Esophagus muscularis mucosa (tissue), 4 donors: Measurements from ENCODE around the gene KMO. TPM values are rescaled to one million over a fixed set of nuclear protein-coding genes. Genes with fewer than 3 reads are reported as not detected.

ENCODE experiments used
- DNase-seq: peaks from one replicate; pipeline ENCODE4 v3.0.0-alpha.2; 2017; ENCODE audit errors: extremely low spot score
- H3K27ac ChIP-seq, 4 donors: fragments of 200-600 bp; sonication (generic); replicated peaks in 1 of 4; 1 replicate in 3 of 4; 2 replicates in 1 of 4; pipeline ENCODE4 v1.5.1; 2016 to 2019; ENCODE audit warnings: mild to moderate bottlenecking in 1 of 4
- H3K27me3 ChIP-seq, 4 donors: fragments of 200-600 bp; sonication (generic); one replicate each; pipeline versions ENCODE4 v1.5.1 to v1.6.0; 2016 to 2019
- H3K36me3 ChIP-seq, 4 donors: fragments of 200-600 bp; sonication (generic); one replicate each; pipeline ENCODE4 v1.5.1; 2016 to 2019
- H3K4me1 ChIP-seq, 4 donors: fragments of 200-600 bp; sonication (generic); one replicate each; pipeline ENCODE4 v1.5.1; 2016 to 2019
- H3K4me3 ChIP-seq, 4 donors: fragments of 200-600 bp; sonication (generic); 1 replicate in 2 of 4; 2 replicates in 2 of 4; pipeline ENCODE4 v1.5.1; 2016 to 2019; ENCODE audit warnings: mild to moderate bottlenecking in 4 of 4, moderate library complexity in 1 of 4
- H3K9me3 ChIP-seq, 4 donors: fragments of 200-600 bp; sonication (generic); 1 replicate in 3 of 4; 2 replicates in 1 of 4; pipeline ENCODE4 v1.5.1; 2016 to 2019
- EP300 ChIP-seq: sonication (generic); formaldehyde crosslinking; IDR thresholded peaks from one replicate; pipeline ENCODE4 v1.6.1; 2017; ENCODE audit warnings: antibody characterized with exemption
- POLR2A ChIP-seq: fragments of 450-650 bp; IDR thresholded peaks from one replicate; pipeline ENCODE4 v1.6.1; 2017; ENCODE audit warnings: antibody characterized with exemption, moderate library complexity, mild to moderate bottlenecking, low read depth
- POLR2AphosphoS5 ChIP-seq, 2 donors: sonication (generic); formaldehyde crosslinking; IDR thresholded peaks; one replicate each; pipeline ENCODE4 v1.6.1; 2017; ENCODE audit warnings: antibody characterized with exemption in 2 of 2
- WGBS: methylation state at CpG from one replicate; pipeline ENCODE4 v1.1.5; 2018; 5-methylcytosine and 5-hydroxymethylcytosine counted together
- intact Hi-C: fragments of 100-400 bp; cut with DNase I; formaldehyde crosslinking; loops from one replicate; pipeline ENCODE4 v1.15.1; 2023
- total RNA-seq, 4 donors: library from RNA; depleted of rRNA; stranded (reverse); fragments of >200 nt; gene quantifications; one replicate each; pipeline versions ENCODE4 v1.1.0 to v1.2.1, GENCODE V29; 2016
- TF ChIP-seq, protein P1 (sequence below), 3 experiments: fragments of 200-600 bp in 2 of 3; fragments of 450-650 bp in 1 of 3; sonication (generic) in 2 of 3; IDR thresholded peaks; one replicate each; pipeline ENCODE4 v1.5.1; 2017 to 2019; ENCODE audit warnings: antibody characterized with exemption in 3 of 3, mild to moderate bottlenecking in 2 of 3, moderate library complexity in 1 of 3

The KMO gene
- total RNA-seq, 4 donors from 2014 or later, result 0.29 to 0.83 (median 0.42) TPM; not detected in 1

DNA sequence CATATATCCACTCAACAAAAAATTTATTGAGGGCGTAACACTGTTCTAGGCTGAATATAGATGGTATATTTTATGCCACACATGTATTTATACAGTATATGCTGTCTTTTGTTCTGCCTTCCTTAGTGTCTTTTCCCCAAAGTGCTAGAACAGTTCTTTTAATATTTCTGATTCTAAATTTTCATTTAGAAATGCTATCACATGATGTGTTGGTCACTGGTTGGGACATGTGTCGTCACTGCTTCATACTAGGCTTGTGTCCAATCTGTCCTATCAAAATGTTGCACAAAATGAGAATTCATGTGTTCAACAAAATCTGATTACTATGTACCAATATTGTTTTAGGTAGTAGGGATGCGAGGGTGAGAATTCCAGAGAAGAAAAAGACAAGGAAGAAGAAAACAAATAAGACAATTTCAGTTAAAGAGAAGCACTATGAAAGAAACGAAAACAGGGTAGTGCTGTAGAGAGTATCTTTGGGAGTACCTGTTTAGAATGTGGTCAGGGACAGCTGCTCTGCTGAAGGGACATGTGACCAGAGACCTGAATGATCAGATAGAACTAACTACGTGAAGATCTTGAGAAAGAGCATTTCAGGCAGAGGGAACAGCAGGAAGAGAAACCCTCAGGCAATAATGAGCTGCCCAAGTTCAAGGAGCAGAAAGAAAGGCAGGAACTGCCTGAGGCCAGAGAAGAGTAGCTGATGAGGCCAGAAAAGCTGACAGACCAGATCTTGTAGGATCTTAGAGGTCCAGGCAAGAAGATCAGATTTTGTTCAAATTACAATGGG lies 1.3 kb downstream of the KMO start:
- TF ChIP-seq, protein P1, sequence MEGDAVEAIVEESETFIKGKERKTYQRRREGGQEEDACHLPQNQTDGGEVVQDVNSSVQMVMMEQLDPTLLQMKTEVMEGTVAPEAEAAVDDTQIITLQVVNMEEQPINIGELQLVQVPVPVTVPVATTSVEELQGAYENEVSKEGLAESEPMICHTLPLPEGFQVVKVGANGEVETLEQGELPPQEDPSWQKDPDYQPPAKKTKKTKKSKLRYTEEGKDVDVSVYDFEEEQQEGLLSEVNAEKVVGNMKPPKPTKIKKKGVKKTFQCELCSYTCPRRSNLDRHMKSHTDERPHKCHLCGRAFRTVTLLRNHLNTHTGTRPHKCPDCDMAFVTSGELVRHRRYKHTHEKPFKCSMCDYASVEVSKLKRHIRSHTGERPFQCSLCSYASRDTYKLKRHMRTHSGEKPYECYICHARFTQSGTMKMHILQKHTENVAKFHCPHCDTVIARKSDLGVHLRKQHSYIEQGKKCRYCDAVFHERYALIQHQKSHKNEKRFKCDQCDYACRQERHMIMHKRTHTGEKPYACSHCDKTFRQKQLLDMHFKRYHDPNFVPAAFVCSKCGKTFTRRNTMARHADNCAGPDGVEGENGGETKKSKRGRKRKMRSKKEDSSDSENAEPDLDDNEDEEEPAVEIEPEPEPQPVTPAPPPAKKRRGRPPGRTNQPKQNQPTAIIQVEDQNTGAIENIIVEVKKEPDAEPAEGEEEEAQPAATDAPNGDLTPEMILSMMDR (IDR thresholded peaks at IDR 0.05), result no peak
- TF ChIP-seq POLR2AphosphoS5 (IDR thresholded peaks at IDR 0.05) (no peak), POLR2A (no peak), EP300 (no peak)
- H3K9me3 ChIP-seq, result no peaks in the 10 kb centered on the region
- H3K36me3 ChIP-seq, result no peaks in the 10 kb centered on the region
- 74% methylated on average over 5 of the region's 5 CpGs for WGBS
- H3K27ac ChIP-seq, result no peak overlapping the region
- DNase-seq, result no peak
- no peak overlapping the region for H3K4me3 ChIP-seq
- intact Hi-C loops, result loop anchor here (10.0 kb wide), 1 partner anchor 311 kb away; the partner anchor contains the start of gene EXO1
- H3K27me3 ChIP-seq, result peaks cover 0 to 18% (median 0%) of the 10 kb centered on the region in 4 donors
- H3K4me1 ChIP-seq, result peaks cover 0 to 3% (median 0%) of the 10 kb centered on the region in 4 donors

DNA sequence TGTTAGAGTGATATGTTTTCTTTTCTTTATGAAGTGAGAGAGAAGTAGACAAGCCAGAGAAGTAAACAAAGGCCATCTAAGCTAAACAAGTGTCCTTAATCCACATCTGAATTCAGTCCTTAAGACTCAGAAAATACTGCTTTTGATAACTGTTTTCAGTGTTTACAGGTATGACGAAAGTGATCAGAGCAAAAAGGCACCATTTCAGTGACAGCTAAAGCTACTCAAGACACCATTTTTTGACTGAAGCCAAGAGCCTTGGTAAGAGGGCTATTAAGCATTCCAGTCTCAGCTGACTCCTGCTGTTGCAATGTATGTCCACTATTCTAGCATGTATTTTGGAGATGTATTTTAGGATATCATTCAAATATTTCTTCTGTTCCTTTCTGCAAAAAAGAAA lies 4.1 kb downstream of the KMO start:
- H3K4me1 ChIP-seq, result peaks cover 0 to 3% (median 0%) of the 10 kb centered on the region in 4 donors
- H3K9me3 ChIP-seq, result no peaks in the 10 kb centered on the region
- no peak for TF ChIP-seq POLR2AphosphoS5 (IDR thresholded peaks at IDR 0.05)
- H3K36me3 ChIP-seq, result no peaks in the 10 kb centered on the region
- WGBS, result 35% methylated on average over 1 of the region's 1 CpG
- peaks cover 0 to 18% (median 0%) of the 10 kb centered on the region in 4 donors for H3K27me3 ChIP-seq
- H3K27ac ChIP-seq, result no peak overlapping the region
- DNase-seq, result no peak
- H3K4me3 ChIP-seq, result no peak overlapping the region
- intact Hi-C loops, result loop anchor here (10.0 kb wide), 1 partner anchor 308 kb away; the partner anchor contains the start of gene EXO1

DNA sequence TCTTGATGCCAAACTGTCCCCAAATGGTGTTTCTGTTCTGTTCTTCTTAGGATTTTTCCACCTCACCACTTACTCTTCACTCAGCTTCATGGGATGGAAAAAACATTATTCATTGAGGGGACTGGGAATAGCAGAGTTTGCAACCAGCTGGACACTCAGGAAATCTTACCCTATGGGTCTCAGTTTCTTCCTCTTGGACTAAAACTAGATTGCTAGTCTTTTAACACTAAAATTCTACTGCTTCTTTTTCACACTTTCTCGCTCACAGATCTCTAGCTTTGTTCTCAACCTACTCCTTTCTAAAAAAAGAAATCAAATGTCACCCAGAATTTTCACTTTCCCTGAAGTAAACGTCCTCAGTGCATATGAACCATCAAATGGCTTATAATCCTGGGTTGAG lies 4.8 kb downstream of the KMO start:
- Histone ChIP-seq H3K9me3 (no peaks in the 10 kb centered on the region), H3K27ac (no peak overlapping the region), H3K4me1 (peaks cover 0 to 2% (median 0%) of the 10 kb centered on the region in 4 donors), H3K27me3 (peaks cover 0 to 15% (median 0%) of the 10 kb centered on the region in 4 donors), H3K36me3 (no peaks in the 10 kb centered on the region), H3K4me3 (no peak overlapping the region)
- intact Hi-C loops, result loop anchor here (10.0 kb wide), 1 partner anchor 308 kb away; the partner anchor contains the start of gene EXO1
- WGBS, result 80% methylated on average over 2 of the region's 2 CpGs
- DNase-seq, result no peak
- TF ChIP-seq EP300 (no peak), POLR2AphosphoS5 (IDR thresholded peaks at IDR 0.05) (no peak), POLR2A (no peak)
- TF ChIP-seq, protein P1 (IDR thresholded peaks at IDR 0.05), result no peak

DNA sequence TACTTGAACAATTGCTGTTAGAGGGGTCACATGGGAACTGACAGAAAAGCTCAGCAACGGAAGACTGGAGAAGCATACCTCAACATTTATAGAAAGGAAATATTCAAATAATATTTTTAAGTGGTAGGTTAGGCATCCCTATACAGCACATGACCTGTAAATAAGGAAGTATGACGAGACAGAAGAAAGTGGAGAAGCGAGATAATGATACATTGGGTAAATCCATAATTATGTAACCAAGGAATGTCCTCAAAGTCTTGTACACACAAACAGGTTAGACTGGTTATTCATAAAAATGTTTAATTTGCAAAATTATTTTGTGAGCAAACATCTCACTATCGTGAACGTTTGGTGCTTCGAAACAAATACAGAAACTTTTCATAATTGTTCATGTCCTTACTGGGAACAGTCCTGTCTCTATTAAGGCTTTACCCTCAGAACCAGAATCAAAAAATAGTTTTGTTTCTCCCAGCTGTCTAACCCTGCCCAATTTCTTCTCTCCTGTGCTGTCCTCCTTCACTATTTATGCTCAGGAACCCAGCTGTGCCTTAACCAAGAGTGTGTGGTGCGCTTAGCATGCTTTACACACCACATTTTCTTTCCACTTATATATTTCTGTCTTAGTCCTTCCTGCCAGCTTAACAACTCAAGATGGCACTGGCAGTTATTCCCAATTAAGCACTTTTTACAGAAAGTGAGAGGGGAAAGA lies 10.2 kb downstream of the KMO start:
- Histone ChIP-seq H3K27ac (no peak overlapping the region), H3K36me3 (no peaks in the 10 kb centered on the region), H3K4me1 (no peaks in the 10 kb centered on the region), H3K9me3 (no peaks in the 10 kb centered on the region), H3K27me3 (no peaks in the 10 kb centered on the region), H3K4me3 (no peak overlapping the region)
- DNase-seq, result no peak
- WGBS, result 86% methylated on average over 7 of the region's 7 CpGs
- TF ChIP-seq, protein P1 (IDR thresholded peaks at IDR 0.05), result no peak
- TF ChIP-seq EP300 (no peak), POLR2AphosphoS5 (IDR thresholded peaks at IDR 0.05) (no peak), POLR2A (no peak)
- intact Hi-C loops, result no loop called here

DNA sequence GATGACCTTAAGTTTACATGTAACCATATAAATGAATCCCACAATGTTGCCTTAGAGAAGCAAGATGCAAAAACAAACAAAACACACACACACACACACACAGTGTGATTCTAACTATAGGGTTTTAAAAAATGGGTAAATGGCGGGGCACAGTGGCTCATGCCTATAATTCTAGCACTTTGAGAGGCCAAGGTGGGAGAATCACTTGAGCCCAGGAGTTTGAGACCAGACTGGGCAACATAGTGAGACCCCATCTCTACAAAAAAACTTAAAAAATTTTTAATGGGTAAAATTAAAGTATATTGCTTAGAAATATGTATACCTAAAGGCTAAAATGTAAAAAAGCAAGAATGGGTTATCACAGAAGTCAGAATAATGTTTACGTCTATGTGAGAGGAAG lies 15.8 kb downstream of the KMO start:
- intact Hi-C loops, result no loop called here
- no peaks in the 10 kb centered on the region for H3K36me3 ChIP-seq
- H3K4me3 ChIP-seq, result no peak overlapping the region
- H3K9me3 ChIP-seq, result no peaks in the 10 kb centered on the region
- no peaks in the 10 kb centered on the region for H3K4me1 ChIP-seq
- TF ChIP-seq POLR2AphosphoS5 (IDR thresholded peaks at IDR 0.05) (no peak), EP300 (no peak), POLR2A (no peak)
- TF ChIP-seq, protein P1 (IDR thresholded peaks at IDR 0.05), result no peak
- 78% methylated on average over 2 of the region's 2 CpGs for WGBS
- H3K27ac ChIP-seq, result no peak overlapping the region
- no peak for DNase-seq
- H3K27me3 ChIP-seq, result no peaks in the 10 kb centered on the region
